ENCODE measurements around the gene RERE. TPM values are rescaled to one million over a fixed set of nuclear protein-coding genes. Genes with fewer than 3 reads are reported as not detected.

Gene RERE
- total RNA-seq, 1 experiment from 2014 or later, result 55.2 TPM

DNA sequence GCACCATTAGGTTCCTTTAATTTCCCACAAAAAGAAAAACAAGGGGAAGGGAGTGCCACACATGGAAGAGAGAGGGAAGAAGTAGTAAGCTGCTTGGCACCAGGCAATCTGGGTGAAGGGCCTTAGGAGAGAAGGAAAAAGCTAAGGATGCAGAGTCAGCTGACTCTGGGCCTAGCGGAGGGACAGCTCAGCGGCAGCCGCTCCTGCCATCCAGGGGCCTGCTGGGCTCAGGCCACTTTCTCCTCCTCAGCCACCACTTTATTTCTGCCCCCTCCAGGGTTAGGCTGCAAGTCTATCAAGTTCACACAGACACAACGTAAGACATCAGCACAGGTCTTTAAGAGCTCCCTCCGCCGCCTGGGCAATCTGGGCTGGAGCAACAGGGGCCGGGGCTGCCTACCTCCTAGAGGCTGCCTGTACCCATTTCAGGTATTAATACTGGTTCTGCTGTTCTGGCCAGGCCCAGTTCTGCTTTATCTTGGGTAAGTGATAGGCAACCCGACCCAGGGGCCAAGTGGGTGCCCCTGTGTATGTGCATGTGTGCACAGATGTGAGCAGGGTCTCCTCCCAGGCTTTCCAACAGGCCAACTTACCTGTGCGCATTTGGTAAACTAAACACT lies 446.0 kb downstream of the RERE start:
- Histone ChIP-seq H3K36me3 (ENCODE audit: insufficient read depth, low read length) (peaks cover 68% of the 10 kb centered on the region), H3K79me2 (ENCODE audit: low read length) (peaks cover 90% of the 10 kb centered on the region), H3K9me3 (ENCODE audit: low read length) (no peaks in the 10 kb centered on the region), H4K20me1 (ENCODE audit: insufficient read depth, low read depth, low read length) (peaks cover 89% of the 10 kb centered on the region), H3K9me2 (replicated peaks; ENCODE audit: insufficient read depth, low read length) (no peaks in the 10 kb centered on the region), H3K4me2 (ENCODE audit: low read depth, low read length, poor library complexity, severe bottlenecking) (no peak overlapping the region), H3K4me1 (ENCODE audit: low read length) (peaks cover 4% of the 10 kb centered on the region; the same call in 1 of the 2 replicates), H3K4me3 (ENCODE audit: low read length) (no peak overlapping the region), H2AFZ (ENCODE audit: low read length) (no peak overlapping the region), H3K9ac (ENCODE audit: low read length) (no peak overlapping the region), H3K27me3 (ENCODE audit: low read length) (no peaks in the 10 kb centered on the region), H3K27ac (ENCODE audit: low read length) (no peak overlapping the region)
- no peak for DNase-seq

DNA sequence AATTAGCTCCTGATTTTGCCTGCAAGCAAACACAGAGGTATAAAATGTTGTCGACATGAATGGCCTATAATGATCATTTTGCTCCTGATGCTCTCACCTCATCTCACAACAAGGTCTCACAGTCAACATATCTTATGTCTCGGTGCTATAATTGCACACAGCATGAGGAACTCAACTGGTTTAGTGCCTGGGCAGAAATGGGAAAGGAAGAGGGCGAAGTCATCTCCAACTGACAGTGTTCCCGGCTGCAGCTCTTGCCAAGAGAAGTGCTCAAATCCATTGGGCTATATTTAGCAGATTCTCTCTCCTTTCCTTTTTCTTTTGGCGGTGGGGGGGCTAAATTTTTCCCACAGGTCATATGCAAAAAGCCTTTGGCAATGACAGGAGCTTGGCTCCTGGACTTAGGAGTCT lies 446.5 kb downstream of the RERE start:
- Histone ChIP-seq H3K4me2 (ENCODE audit: low read depth, low read length, poor library complexity, severe bottlenecking) (no peak overlapping the region), H2AFZ (ENCODE audit: low read length) (no peak overlapping the region), H3K79me2 (ENCODE audit: low read length) (peaks cover 90% of the 10 kb centered on the region), H3K36me3 (ENCODE audit: insufficient read depth, low read length) (peaks cover 68% of the 10 kb centered on the region), H4K20me1 (ENCODE audit: insufficient read depth, low read depth, low read length) (peaks cover 89% of the 10 kb centered on the region), H3K4me1 (ENCODE audit: low read length) (no peaks in the 10 kb centered on the region), H3K27me3 (ENCODE audit: low read length) (no peaks in the 10 kb centered on the region), H3K9me2 (replicated peaks; ENCODE audit: insufficient read depth, low read length) (no peaks in the 10 kb centered on the region), H3K9me3 (ENCODE audit: low read length) (no peaks in the 10 kb centered on the region), H3K27ac (ENCODE audit: low read length) (no peak overlapping the region), H3K9ac (ENCODE audit: low read length) (no peak overlapping the region), H3K4me3 (ENCODE audit: low read length) (no peak overlapping the region)
- DNase-seq, result no peak

DNA sequence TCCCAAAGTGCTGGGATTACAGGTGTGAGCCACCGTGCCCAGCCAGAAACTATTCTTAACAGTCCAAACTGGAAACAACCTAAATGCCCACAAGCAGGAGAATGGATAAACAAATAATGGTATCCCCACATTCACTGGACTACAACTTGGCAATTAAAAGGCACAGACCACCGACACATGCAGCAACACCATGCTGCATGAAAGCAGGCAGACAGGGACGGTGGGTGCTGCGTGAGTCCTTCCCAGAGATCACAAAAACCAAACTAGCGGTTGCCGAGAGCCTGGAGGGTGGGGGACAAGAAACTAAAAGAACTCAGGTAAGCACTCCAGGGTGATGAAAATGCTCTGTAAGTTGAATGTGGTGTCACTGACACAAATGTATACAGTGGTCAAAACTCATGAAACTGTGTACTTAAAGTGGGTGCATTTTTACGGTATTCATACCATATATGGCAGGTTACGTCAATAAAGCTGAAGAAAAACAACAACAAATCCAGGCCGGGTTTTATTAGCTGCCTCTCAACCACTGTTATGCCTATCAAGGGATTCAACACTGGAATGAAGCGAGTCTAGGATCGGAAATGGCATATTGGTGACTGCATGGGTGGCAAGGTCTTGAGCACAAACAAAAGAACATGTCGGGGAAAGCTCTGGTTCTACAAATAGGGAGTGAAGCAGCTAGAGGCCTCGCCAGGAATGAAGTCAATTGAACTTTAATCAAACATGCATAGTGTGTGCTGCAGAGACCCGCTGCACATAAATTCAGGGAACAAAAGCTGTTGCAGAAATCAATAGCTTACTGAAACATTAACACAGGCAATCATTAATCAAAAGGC lies 447.2 kb downstream of the RERE start:
- Histone ChIP-seq H3K9me2 (replicated peaks; ENCODE audit: insufficient read depth, low read length) (no peaks in the 10 kb centered on the region), H3K4me1 (ENCODE audit: low read length) (no peaks in the 10 kb centered on the region), H4K20me1 (ENCODE audit: insufficient read depth, low read depth, low read length) (peaks cover 94% of the 10 kb centered on the region), H3K79me2 (ENCODE audit: low read length) (peaks cover 92% of the 10 kb centered on the region), H3K9me3 (ENCODE audit: low read length) (no peaks in the 10 kb centered on the region), H3K27me3 (ENCODE audit: low read length) (no peaks in the 10 kb centered on the region), H3K9ac (ENCODE audit: low read length) (no peak overlapping the region), H3K4me3 (ENCODE audit: low read length) (no peak overlapping the region), H3K36me3 (ENCODE audit: insufficient read depth, low read length) (peaks cover 69% of the 10 kb centered on the region), H2AFZ (ENCODE audit: low read length) (no peak overlapping the region), H3K4me2 (ENCODE audit: low read depth, low read length, poor library complexity, severe bottlenecking) (no peak overlapping the region), H3K27ac (ENCODE audit: low read length) (no peak overlapping the region)
- DNase-seq, result no peak

DNA sequence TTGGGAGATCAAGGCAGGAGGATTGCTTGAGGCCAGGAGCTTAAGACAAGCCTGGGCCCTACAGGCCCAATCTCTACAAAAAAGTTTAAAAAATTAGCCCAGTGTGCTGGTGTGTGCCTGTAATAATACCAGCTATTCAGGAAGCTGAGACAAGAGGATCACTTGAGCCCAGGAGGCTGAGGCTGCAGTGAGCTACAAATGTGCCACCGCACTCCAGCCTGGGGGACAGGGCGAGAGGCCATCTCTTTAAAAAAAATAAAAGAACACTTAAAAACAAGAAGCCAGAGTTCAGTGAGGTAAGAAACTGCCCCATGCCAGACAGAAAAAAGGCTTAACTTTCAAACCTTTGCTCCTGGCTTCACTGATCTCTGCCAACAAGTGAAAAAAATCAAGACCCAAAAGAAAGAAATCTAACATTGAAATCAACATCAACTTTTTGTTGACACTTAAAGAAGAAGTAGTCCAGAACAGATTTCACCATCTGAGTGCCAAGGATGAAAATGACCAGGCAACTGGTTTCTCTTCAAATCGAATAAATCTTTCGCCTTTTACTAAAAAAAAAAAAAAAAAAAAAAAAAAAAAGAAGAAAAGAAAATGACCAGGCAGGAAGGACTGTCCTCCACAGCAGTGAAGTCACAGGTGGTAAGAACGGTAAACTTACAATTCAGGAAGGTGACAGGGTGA lies 448.3 kb downstream of the RERE start:
- Histone ChIP-seq H3K4me2 (ENCODE audit: low read depth, low read length, poor library complexity, severe bottlenecking) (no peak overlapping the region), H4K20me1 (ENCODE audit: insufficient read depth, low read depth, low read length) (peaks cover 91% of the 10 kb centered on the region), H3K9ac (ENCODE audit: low read length) (no peak overlapping the region), H3K27ac (ENCODE audit: low read length) (no peak overlapping the region), H3K9me3 (ENCODE audit: low read length) (no peaks in the 10 kb centered on the region), H3K27me3 (ENCODE audit: low read length) (no peaks in the 10 kb centered on the region), H2AFZ (ENCODE audit: low read length) (no peak overlapping the region), H3K9me2 (replicated peaks; ENCODE audit: insufficient read depth, low read length) (no peaks in the 10 kb centered on the region), H3K36me3 (ENCODE audit: insufficient read depth, low read length) (peaks cover 68% of the 10 kb centered on the region), H3K4me1 (ENCODE audit: low read length) (no peaks in the 10 kb centered on the region), H3K4me3 (ENCODE audit: low read length) (no peak overlapping the region), H3K79me2 (ENCODE audit: low read length) (peaks cover 80% of the 10 kb centered on the region)
- no peak for DNase-seq

GRCh38 chr1:8367571-8368194 lies 449.8 kb downstream of the RERE start:
- no peaks in the 10 kb centered on the region for H3K27me3 ChIP-seq (ENCODE audit: low read length)
- no peaks in the 10 kb centered on the region for H3K9me3 ChIP-seq (ENCODE audit: low read length)
- H3K4me3 ChIP-seq (ENCODE audit: low read length), result no peak overlapping the region
- peaks cover 90% of the 10 kb centered on the region for H4K20me1 ChIP-seq (ENCODE audit: insufficient read depth, low read depth, low read length)
- H3K9ac ChIP-seq (ENCODE audit: low read length), result no peak overlapping the region
- H3K4me2 ChIP-seq (ENCODE audit: low read depth, low read length, poor library complexity, severe bottlenecking), result no peak overlapping the region
- H3K27ac ChIP-seq (ENCODE audit: low read length), result no peak overlapping the region
- H3K36me3 ChIP-seq (ENCODE audit: insufficient read depth, low read length), result peaks cover 71% of the 10 kb centered on the region
- H3K9me2 ChIP-seq (replicated peaks; ENCODE audit: insufficient read depth, low read length), result no peaks in the 10 kb centered on the region
- DNase-seq, result no peak
- H3K4me1 ChIP-seq (ENCODE audit: low read length), result no peaks in the 10 kb centered on the region
- peaks cover 68% of the 10 kb centered on the region for H3K79me2 ChIP-seq (ENCODE audit: low read length)
- no peak overlapping the region for H2AFZ ChIP-seq (ENCODE audit: low read length)

DNA sequence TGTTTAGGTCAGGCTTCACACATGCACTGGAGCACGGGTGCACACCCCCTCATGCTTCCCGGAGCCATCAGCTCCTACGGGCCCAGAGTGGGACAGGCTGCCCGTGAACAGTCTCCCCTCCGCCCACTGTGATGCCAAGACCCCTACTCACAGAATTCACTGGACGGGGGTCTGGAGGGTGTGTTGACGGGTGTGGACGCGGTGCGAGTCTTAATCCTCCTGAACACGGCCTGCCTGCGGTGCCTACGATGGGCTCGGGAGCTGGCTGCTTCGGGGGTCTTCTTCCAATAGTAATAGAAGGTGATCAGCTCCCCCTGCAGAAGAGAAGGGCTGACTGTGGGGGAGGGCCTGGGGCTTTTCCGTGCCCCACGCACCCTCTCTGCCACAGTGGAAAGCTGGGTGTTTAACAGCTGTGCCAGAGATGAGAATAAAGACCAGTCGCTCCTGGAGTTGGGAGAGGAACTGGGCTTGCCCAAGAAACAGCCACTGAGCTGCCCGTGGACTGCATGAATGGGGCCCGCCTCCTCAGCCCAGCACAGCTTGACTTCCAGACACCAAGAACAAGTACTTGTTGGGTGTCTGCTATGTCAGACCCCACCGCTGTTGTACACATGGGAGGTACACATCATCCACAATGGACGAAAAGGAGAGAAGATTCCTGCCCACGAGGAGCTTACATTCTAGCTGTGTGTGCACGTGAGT lies 451.6 kb downstream of the RERE start:
- peaks cover 67% of the 10 kb centered on the region for H3K36me3 ChIP-seq (ENCODE audit: insufficient read depth, low read length)
- no peaks in the 10 kb centered on the region for H3K9me3 ChIP-seq (ENCODE audit: low read length)
- no peak for DNase-seq
- H3K9ac ChIP-seq (ENCODE audit: low read length), result no peak overlapping the region
- H3K4me1 ChIP-seq (ENCODE audit: low read length), result no peaks in the 10 kb centered on the region
- peaks cover 50% of the 10 kb centered on the region for H3K79me2 ChIP-seq (ENCODE audit: low read length)
- no peak overlapping the region for H3K4me2 ChIP-seq (ENCODE audit: low read depth, low read length, poor library complexity, severe bottlenecking)
- H2AFZ ChIP-seq (ENCODE audit: low read length), result no peak overlapping the region
- H3K4me3 ChIP-seq (ENCODE audit: low read length), result no peak overlapping the region
- H4K20me1 ChIP-seq (ENCODE audit: insufficient read depth, low read depth, low read length), result peaks cover 86% of the 10 kb centered on the region
- H3K27me3 ChIP-seq (ENCODE audit: low read length), result no peaks in the 10 kb centered on the region
- H3K27ac ChIP-seq (ENCODE audit: low read length), result no peak overlapping the region
- H3K9me2 ChIP-seq (replicated peaks; ENCODE audit: insufficient read depth, low read length), result no peaks in the 10 kb centered on the region

DNA sequence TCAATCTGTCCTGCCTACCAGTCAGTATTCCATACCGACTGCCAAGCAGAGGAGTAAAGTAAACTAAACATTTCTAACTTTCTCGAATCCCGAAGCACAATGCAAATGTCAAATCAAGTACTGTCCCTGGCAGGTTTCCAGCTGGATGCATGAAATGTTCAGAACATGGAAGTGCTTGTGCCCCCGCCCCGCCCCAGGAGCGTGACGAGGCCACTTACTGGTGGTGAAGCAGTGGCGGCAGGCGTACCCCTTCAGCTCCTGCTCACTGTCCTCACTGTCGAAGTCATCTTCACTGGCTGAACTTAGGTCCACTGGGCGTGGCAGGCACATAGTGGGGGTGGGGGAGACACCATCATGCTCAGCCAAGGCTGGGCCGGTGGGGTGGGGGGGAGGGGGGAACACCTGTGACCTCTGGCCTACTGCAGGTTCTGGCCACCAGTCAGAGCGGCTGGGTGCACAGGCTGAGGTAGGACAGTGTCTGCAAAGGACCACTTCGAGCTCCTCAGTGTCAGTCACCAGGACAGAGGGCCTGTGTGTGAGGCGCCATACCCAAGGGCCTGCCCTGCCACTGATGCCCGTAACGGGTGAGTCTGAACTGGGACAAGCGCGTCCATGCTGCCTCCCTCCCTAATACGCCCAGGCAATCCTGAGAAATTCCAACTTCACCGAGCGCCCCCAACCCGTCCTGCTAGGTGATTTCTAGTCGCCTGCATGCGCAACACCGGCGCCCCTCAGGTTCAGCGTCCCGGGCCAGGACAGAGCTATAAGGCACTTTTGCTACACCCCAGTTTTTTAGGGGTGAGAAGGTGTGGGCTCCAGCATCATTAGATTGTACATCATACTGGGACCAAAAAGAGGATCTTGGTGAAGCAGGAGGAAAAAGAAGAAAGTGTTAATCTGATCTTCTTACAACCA lies 452.7 kb downstream of the RERE start:
- Histone ChIP-seq H3K27me3 (ENCODE audit: low read length) (no peaks in the 10 kb centered on the region), H3K79me2 (ENCODE audit: low read length) (peaks cover 40% of the 10 kb centered on the region), H3K9me3 (ENCODE audit: low read length) (no peaks in the 10 kb centered on the region), H3K36me3 (ENCODE audit: insufficient read depth, low read length) (peaks cover 59% of the 10 kb centered on the region), H3K4me1 (ENCODE audit: low read length) (no peaks in the 10 kb centered on the region), H3K4me3 (ENCODE audit: low read length) (no peak overlapping the region), H3K9ac (ENCODE audit: low read length) (no peak overlapping the region), H3K9me2 (replicated peaks; ENCODE audit: insufficient read depth, low read length) (no peaks in the 10 kb centered on the region), H3K4me2 (ENCODE audit: low read depth, low read length, poor library complexity, severe bottlenecking) (no peak overlapping the region), H4K20me1 (ENCODE audit: insufficient read depth, low read depth, low read length) (peaks cover 77% of the 10 kb centered on the region), H3K27ac (ENCODE audit: low read length) (no peak overlapping the region), H2AFZ (ENCODE audit: low read length) (no peak overlapping the region)
- no peak for DNase-seq

All from Karpas-422 (cell line).